H9 (cell line): ENCODE data around the gene DCAF17. TPM values are rescaled to one million over a fixed set of nuclear protein-coding genes. Genes with fewer than 3 reads are reported as not detected.

Experiments used
- DNase-seq: peaks from one replicate; pipeline ENCODE4 v3.0.0-alpha.2; 2017
- H2AFZ ChIP-seq: one replicate; pipeline ENCODE4 v1.6.1; 2013; ENCODE audit warnings: mild to moderate bottlenecking, low read length, control low read depth, moderate library complexity
- H2AK5ac ChIP-seq: 2 replicates; pipeline ENCODE4 v1.6.1; 2013; ENCODE audit warnings: low read length, control low read depth, mixed read lengths; ENCODE audit not compliant: insufficient read length
- H2BK120ac ChIP-seq: one replicate; pipeline ENCODE4 v1.6.1; 2013; ENCODE audit warnings: low read depth, mild to moderate bottlenecking, low read length, control low read depth, inconsistent platforms; ENCODE audit not compliant: poor library complexity, severe bottlenecking
- H2BK12ac ChIP-seq: 2 replicates; pipeline ENCODE4 v1.6.1; 2013; ENCODE audit warnings: low read length, control low read depth, mixed read lengths, low read depth; ENCODE audit not compliant: insufficient read length
- H2BK15ac ChIP-seq: 2 replicates; pipeline ENCODE4 v1.6.1; 2013; ENCODE audit warnings: low read depth, low read length, control low read depth
- H2BK20ac ChIP-seq: one replicate; pipeline ENCODE4 v1.6.1; 2013; ENCODE audit warnings: low read depth, mild to moderate bottlenecking, low read length, control low read depth, inconsistent platforms; ENCODE audit not compliant: poor library complexity, severe bottlenecking
- H2BK5ac ChIP-seq: 2 replicates; pipeline ENCODE4 v1.6.1; 2013; ENCODE audit warnings: low read length, control low read depth, mixed read lengths; ENCODE audit not compliant: insufficient read length
- H3K14ac ChIP-seq: 2 replicates; pipeline ENCODE4 v1.6.1; 2013; ENCODE audit warnings: low read length, control low read depth; ENCODE audit not compliant: insufficient read depth
- H3K18ac ChIP-seq: 2 replicates; pipeline ENCODE4 v1.6.1; 2013; ENCODE audit warnings: low read depth, mild to moderate bottlenecking, mixed read lengths, low read length, control low read depth; ENCODE audit not compliant: insufficient read length
- H3K23ac ChIP-seq: 2 replicates; pipeline ENCODE4 v1.6.1; 2013; ENCODE audit warnings: low read length, control low read depth, mixed read lengths, low read depth; ENCODE audit not compliant: insufficient read length
- H3K23me2 ChIP-seq: 2 replicates; pipeline ENCODE4 v1.6.1; 2013; ENCODE audit warnings: low read depth, mild to moderate bottlenecking, mixed read lengths, low read length, control low read depth; ENCODE audit not compliant: insufficient read length, poor library complexity, severe bottlenecking
- H3K27ac ChIP-seq: 2 replicates; pipeline ENCODE4 v1.5.1; 2013; ENCODE audit warnings: low read length, control low read depth, mixed read lengths, low read depth; ENCODE audit not compliant: insufficient read length
- H3K27me3 ChIP-seq: 2 replicates; pipeline ENCODE4 v1.6.1; 2013; ENCODE audit warnings: low read length, control low read depth, inconsistent platforms; ENCODE audit not compliant: insufficient read depth
- H3K4ac ChIP-seq: 2 replicates; pipeline ENCODE4 v1.6.1; 2013; ENCODE audit warnings: low read depth, mild to moderate bottlenecking, control low read depth, inconsistent platforms, low read length, moderate library complexity
- H3K4me1 ChIP-seq: 2 replicates; pipeline ENCODE4 v1.6.1; 2013; ENCODE audit warnings: low read length, control low read depth, inconsistent platforms; ENCODE audit not compliant: insufficient read depth
- H3K4me2 ChIP-seq: 2 replicates; pipeline ENCODE4 v1.6.1; 2013; ENCODE audit warnings: low read length, control low read depth, mixed read lengths; ENCODE audit not compliant: insufficient read length, insufficient read depth
- H3K56ac ChIP-seq: 2 replicates; pipeline ENCODE4 v1.6.1; 2013; ENCODE audit warnings: low read depth, mild to moderate bottlenecking, mixed read lengths, low read length, control low read depth; ENCODE audit not compliant: insufficient read length
- H3K79me1 ChIP-seq: 2 replicates; pipeline ENCODE4 v1.6.1; 2013; ENCODE audit warnings: low read depth, mild to moderate bottlenecking, moderate library complexity, low read length, control low read depth, inconsistent platforms; ENCODE audit not compliant: insufficient read depth, poor library complexity, severe bottlenecking
- H3K79me2 ChIP-seq: 2 replicates; pipeline ENCODE4 v1.6.1; 2013; ENCODE audit warnings: low read length, control low read depth, inconsistent platforms; ENCODE audit not compliant: insufficient read depth
- H3K9ac ChIP-seq: 2 replicates; pipeline ENCODE4 v1.6.1; 2013; ENCODE audit warnings: low read length, control low read depth, mixed read lengths; ENCODE audit not compliant: insufficient read length; ENCODE audit errors: extremely low read depth
- H3K9me3 ChIP-seq: one replicate; pipeline ENCODE4 v1.6.1; 2013; ENCODE audit warnings: low read depth, low read length, inconsistent platforms; ENCODE audit not compliant: control insufficient read depth
- H3T11ph ChIP-seq: one replicate; pipeline ENCODE4 v1.6.1; 2013; ENCODE audit warnings: mild to moderate bottlenecking, low read length, control low read depth, inconsistent platforms
- H4K20me1 ChIP-seq: one replicate; pipeline ENCODE4 v1.6.1; 2013; ENCODE audit not compliant: control insufficient read depth, insufficient read length, insufficient read depth
- H4K5ac ChIP-seq: 2 replicates; pipeline ENCODE4 v1.6.1; 2013; ENCODE audit warnings: low read depth, mild to moderate bottlenecking, mixed read lengths, low read length, control low read depth; ENCODE audit not compliant: insufficient read length
- H4K8ac ChIP-seq: replicated peaks from 2 replicates; pipeline ENCODE4 v1.6.1; 2013; ENCODE audit warnings: low read length, control low read depth, mixed read lengths, low read depth; ENCODE audit not compliant: insufficient read length
- H4K91ac ChIP-seq: 2 replicates; pipeline ENCODE4 v1.6.1; 2013; ENCODE audit warnings: low read depth, mild to moderate bottlenecking, moderate library complexity, mixed read lengths, low read length, control low read depth; ENCODE audit not compliant: insufficient read length
- H3K27ac Mint-ChIP-seq, 3 experiments: 2 replicates in 2 of 3; 3 replicates in 1 of 3; pipeline ENCODE4 v1.8.0; 2020 to 2021; ENCODE audit warnings: mixed read lengths in 3 of 3, mild to moderate bottlenecking in 1 of 3, moderate library complexity in 1 of 3
- H3K27me3 Mint-ChIP-seq: 2 replicates; pipeline ENCODE4 v1.8.0; 2021; ENCODE audit warnings: low read depth, mild to moderate bottlenecking, moderate library complexity, mixed read lengths
- H3K36me3 Mint-ChIP-seq, 3 experiments: 2 replicates in 2 of 3; 3 replicates in 1 of 3; pipeline ENCODE4 v1.8.0; 2020 to 2021; ENCODE audit warnings: low read depth in 3 of 3, mixed read lengths in 3 of 3; ENCODE audit not compliant: insufficient read depth in 1 of 3
- H3K4me1 Mint-ChIP-seq, 2 experiments: 2 replicates each; pipeline ENCODE4 v1.8.0; 2020; ENCODE audit warnings: mixed read lengths in 2 of 2
- H3K4me3 Mint-ChIP-seq, 2 experiments: 2 replicates in 1 of 2; 3 replicates in 1 of 2; pipeline ENCODE4 v1.8.0; 2020 to 2021; ENCODE audit warnings: mild to moderate bottlenecking in 2 of 2, mixed read lengths in 2 of 2, moderate library complexity in 1 of 2
- H3K9me3 Mint-ChIP-seq, 2 experiments: 2 replicates in 1 of 2; 3 replicates in 1 of 2; pipeline ENCODE4 v1.8.0; 2020; ENCODE audit warnings: mild to moderate bottlenecking in 2 of 2, mixed read lengths in 2 of 2, moderate library complexity in 1 of 2
- CTCF ChIP-seq: fragments of 200-600 bp; sonication (generic); conservative IDR thresholded peaks from 3 replicates; pipeline ENCODE4 v1.8.0; 2021; ENCODE audit warnings: antibody characterized with exemption, mild to moderate bottlenecking
- WGBS: extraction: QIAGEN DNeasy Blood & Tissue Kit; methylation state at CpG from one replicate; pipeline ENCODE4 v1.1.7; 2013; ENCODE audit warnings: missing lambda C conversion rate, low lambda C conversion rate, mixed read lengths; ENCODE audit not compliant: insufficient read length; ENCODE audit errors: extremely low coverage; 5-methylcytosine and 5-hydroxymethylcytosine counted together
- total RNA-seq: library from RNA; stranded (reverse); gene quantifications from 2 replicates; pipeline ENCODE4 v1.2.1, GENCODE V29; 2021

Gene DCAF17
- total RNA-seq, 1 experiment from 2014 or later, result 28.1 TPM

GRCh38 chr2:171478345-171478744 lies 44.3 kb downstream of the DCAF17 start:
- Histone ChIP-seq H3K79me1 (no peaks in the 10 kb centered on the region), H3K23me2 (no peaks in the 10 kb centered on the region), H3K9me3 (no peaks in the 10 kb centered on the region), H3K4me1 (peaks cover 6% of the 10 kb centered on the region; the same call in 1 of the 2 replicates), H2AFZ (no peak overlapping the region), H4K20me1 (no peaks in the 10 kb centered on the region), H3K56ac (no peak overlapping the region), H3K23ac (no peak overlapping the region), H3K18ac (no peak overlapping the region), H2BK12ac (no peak overlapping the region), H3K27me3 (no peaks in the 10 kb centered on the region), H3K4me2 (no peak overlapping the region), H2BK15ac (no peak overlapping the region), H4K8ac (no peak overlapping the region), H3K14ac (no peak overlapping the region), H2AK5ac (no peak overlapping the region), H4K5ac (no peak overlapping the region), H3K4ac (no peak overlapping the region), H3K9ac (no peak overlapping the region), H2BK5ac (no peak overlapping the region), H3T11ph (no peak overlapping the region), H2BK20ac (no peak overlapping the region), H2BK120ac (no peak overlapping the region), H4K91ac (no peak overlapping the region), H3K79me2 (no peaks in the 10 kb centered on the region), H3K27ac (no peak overlapping the region)
- no peak for DNase-seq
- Mint-ChIP-seq H3K27ac (no peak overlapping the region), H3K9me3 (no peaks in the 10 kb centered on the region), H3K36me3 (peaks cover 4 to 35% (median 29%) of the 10 kb centered on the region in 3 experiments; a peak in 6 of 7 replicates), H3K4me1 (peaks cover 14 to 23% of the 10 kb centered on the region in 2 experiments), H3K4me3 (no peak overlapping the region), H3K27me3 (no peaks in the 10 kb centered on the region)
- no peak for TF ChIP-seq CTCF
- no CpG with 5 or more reads among the region's 1 CpG for WGBS
